HG02870 (cell line): ENCODE results near the gene KIF26B.

Experiments
- ATAC-seq: cut with Tn5 transposase; IDR thresholded peaks from one replicate; pipeline ENCODE4 v1.9.1; 2021; ENCODE audit warnings: mild to moderate bottlenecking, moderate library complexity; ENCODE audit not compliant: unreplicated experiment

The KIF26B gene

DNA sequence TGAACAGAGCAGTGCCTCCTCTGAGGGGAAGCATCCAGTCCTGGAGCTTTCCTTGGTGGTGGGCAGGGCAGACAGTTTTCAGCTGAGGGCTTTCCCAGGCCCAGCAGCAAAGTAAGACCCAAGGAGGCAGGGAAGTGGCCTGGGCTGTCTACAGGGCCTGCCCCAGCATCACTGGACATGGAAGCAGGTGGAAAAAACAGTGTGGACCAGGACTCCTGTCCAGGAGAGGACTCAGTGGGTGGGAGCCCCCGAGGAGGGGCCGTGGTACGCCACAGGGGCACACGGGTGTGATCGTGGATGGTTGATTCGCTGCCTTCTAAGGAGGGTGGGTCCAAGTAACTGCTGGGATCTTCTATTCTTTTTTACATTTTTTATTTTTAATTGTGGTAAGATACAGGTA is 387.6 kb downstream of the KIF26B start:
- ATAC-seq, result no peak

DNA sequence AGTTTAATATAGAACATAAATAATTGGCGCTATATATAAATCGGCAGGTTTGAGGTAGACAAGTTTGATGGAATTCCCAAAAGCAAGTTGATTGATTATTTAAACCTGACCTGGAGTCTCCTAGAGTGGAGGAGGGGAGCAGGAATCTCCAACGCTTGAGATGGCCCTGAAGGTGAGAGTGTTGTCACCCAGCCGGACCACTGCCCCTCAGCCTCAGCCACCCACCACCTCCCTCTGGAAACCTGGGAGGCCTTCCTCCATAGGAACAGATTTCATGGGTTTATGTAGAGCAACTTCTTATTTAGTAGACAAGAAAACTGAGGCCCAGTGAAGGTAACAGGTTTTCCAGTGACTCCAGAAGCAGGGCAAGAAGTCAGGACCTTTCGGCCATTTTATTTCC is 389.5 kb downstream of the KIF26B start:
- ATAC-seq, result no peak

DNA sequence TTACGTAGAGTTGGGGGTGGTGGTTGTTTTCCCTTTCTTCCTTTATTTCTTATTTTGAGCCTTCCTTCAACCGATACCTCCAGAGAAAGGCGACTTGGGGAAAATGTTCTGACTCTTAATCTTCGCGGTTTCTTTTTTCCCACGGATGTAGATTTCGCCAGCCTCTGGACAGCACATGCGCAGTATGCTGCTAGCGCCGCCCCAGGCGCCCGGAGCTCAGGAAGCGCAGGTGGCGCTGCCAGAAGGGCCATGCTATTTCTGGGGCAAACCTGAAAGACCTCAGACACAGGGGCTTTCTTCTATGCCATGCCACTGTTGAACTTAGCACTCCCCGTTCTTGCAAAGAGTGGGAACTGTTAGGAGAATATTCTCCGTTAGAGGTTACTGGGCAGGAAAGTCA is 392.1 kb downstream of the KIF26B start:
- no peak for ATAC-seq

DNA sequence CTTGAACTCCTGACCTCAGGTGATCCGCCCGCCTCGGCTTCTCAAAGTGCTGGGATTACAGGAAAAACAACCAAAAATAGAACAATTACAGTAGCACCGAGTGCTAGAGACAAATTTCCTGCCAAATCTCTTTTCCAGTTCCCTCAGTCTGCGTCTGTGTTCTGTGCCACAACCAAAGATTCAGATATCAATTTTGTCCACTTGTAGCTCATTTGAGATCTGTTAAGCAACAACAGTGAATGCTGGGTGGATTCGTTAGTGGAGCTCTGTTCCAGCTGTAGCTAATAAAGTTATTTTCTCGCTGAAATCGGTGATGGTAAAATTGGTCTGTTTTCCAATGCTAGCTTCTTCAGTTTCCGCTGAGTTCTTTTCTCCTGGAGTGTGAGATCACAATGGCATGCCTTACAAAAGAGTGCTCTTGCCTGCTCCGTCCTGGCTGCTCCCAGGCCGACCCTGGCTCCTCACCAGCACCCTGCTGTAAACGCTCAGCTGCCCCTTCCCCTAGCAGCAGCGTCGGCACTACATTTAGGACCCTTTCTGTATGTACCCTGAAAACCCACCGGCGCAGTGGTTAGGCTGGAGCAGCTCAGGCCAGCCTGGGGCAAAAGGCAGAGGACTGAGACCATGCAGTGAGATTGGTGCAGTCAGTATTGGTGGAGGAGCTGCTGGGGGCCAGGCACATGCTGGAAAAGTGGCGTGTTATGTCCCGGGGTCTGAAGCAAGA is 395.4 kb downstream of the KIF26B start:
- no peak for ATAC-seq

DNA sequence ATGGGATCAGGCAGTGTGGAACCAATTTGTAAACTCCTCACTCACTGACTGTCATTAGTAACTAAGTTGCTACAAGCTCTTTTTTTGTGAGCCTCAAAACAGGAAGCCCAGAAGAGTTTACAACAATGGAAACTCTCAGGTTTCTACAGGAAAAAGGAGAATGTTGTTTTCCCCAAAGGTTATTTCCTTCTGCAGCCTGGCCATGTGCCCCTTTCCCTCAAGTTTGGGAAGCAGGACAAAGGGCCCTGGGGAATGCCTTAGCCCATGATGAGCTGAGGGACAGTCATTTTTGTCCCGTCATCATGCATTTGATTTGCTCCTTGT is 395.9 kb downstream of the KIF26B start:
- no peak for ATAC-seq

DNA sequence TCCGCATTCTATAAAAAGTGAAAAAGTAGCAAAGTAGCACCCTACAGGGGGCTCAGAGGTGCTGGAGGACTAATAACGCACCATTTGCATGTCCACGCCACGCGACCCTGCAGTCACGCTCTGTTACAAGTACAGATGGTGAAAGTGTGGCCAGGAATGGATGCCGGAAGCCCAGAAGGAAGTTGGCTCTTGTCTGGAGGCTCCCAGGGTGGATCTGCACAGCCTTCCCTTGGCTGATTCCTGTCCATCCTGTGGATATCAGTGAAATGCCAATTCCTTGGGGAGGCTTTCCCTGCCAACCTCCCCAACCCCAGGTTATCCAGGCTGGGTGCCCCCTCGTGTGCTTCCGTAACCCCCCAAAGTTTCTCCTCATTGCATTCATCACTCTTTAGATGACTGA is 396.8 kb downstream of the KIF26B start:
- ATAC-seq, result no peak

DNA sequence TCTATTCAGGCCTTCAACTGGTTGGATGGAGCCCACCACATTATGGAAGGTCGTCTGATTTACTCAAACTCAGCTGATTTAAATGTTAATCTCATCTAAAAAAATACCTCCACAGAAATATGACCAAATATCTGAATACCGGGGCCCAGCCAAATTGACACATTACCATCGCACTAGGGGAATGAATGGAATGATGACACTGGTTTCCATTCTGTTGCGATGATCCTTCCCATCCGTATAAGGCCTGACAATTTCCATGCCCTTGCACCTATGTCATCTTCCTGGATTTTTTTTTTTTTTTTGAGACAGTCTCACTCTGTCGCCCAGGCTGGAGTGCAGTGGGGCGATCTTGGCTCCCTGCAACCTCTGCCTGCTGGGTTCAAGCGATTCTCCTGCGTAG is 397.5 kb downstream of the KIF26B start:
- no peak for ATAC-seq

DNA sequence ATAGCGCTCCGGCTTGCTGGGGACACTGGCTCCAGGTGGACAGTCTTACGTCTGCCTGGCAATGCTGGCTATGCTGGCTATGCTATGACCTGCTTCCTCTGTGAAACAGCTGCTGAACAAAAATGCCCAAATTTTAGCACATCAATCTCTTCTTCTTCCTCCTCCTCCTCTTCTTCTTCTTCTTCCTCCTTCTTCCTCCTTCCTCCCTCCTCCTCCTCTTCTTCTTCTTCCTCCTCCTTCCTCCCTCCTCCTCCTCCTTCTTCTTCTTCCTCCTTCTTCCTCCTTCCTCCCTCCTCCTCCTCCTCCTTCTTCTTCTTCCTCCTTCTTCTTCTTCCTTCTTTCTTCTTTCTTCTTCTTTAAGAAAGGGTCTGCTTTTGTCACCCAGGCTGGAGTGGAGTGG is 401.3 kb downstream of the KIF26B start:
- ATAC-seq, result no peak

DNA sequence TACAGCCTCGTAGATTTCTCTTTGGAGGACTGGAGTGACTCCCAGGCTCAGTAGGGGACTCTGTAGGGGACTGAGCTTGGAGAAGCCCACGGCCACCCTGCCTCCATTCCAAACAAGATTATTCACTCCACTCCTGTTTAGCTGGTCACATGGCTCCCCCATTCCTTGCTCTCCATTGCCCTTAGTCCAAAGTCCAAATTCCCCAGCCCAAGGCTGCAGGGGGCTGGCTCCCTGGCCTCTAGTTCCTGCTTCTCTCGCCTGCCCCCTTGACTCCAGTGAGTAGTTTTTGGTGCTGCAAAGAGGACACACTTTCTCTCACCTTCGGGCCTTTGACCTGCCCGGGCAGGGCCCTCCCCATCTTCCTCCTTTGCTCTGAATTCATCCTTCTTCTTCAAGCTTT is 403.3 kb downstream of the KIF26B start:
- no peak for ATAC-seq

DNA sequence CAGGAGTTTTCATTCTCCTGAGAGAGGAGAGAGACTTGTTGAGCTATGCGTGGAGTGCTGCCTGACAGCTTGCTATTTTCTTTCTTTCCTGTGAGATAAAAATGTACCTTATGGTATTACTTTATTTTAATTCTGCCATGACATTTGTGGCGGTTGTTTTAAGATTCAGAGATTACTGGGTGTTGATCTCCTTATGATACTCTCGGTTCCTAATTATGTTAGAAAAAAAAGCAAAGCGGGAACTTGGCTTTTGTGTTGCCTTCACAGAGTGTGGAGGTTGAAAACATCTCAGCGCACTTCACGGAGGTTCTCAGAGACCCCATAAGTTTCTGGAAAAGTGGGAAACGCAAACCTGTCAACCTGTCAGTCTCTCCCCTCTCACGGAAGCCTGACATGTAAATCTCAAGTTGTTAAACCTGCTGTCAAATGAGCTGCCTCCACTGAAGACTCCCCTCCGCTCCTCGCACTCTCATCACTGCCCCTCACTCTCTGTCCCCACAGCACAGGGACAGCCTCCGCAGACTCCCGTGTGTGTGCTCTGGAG is 405.6 kb downstream of the KIF26B start:
- no peak for ATAC-seq

DNA sequence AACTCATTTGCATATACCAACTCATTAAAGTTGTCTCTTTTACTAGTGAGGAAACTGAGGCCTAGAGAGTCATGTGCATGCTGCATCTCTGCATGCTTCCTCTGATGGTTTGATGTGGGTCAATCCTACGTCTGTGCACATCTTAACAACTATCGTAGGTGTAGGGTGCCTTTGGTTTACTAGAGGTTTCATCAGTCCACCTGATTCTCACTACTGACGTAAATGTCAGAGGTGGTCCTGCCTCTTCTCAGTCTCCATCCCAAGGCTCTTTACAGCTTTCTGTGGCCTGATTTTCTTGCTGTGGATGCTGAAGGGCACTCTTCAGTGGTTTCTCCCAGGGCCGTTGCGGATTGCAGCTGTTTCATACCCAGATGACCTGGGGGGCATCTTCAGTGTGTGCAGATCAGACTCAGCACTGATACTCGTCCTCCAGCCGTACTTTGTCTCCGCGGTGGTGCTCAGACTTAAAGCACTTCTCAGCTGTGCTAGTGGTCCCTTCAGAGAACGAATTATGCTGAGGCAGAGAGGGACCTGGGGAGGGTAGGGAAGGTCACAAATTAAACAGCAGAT is 407.0 kb downstream of the KIF26B start:
- ATAC-seq, result no peak

DNA sequence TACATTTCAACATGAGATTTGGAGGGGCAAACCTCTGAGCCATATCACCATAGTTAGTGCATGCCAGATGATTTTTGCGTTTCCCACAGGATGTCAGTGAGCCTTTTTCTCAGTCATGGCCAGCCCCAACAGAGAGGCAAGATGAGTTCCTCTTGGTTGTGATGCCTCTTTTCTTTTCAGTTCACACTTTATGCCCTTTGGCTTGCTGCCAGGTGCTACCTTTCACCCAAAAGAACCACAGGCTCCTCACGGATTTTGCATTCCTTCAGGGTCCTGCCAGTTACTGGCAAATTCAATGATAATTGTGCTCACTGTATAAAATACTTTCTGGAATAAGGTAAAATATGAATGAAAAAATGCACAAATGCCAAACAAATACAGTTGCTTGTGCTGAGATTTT is 411.3 kb downstream of the KIF26B start:
- no peak for ATAC-seq

DNA sequence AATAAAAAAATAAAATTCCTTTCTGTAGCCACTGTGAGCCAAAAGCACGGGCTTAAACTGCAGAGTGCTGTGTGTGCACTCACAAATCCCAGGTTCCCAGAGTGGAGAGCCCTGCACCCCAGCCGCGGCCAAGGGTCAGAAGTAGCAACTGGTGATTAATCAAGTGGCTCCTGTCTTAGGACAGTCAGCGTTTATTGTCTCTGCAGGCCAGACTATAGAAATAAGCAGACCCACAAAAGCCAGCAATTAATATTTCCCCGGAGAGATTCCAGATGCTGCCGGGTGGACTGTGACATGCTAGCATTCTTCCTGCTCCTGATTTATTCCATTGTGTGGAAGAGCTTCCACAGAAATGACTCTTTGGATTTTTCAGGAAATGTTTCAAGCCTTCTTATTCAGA is 412.2 kb downstream of the KIF26B start:
- no peak for ATAC-seq

DNA sequence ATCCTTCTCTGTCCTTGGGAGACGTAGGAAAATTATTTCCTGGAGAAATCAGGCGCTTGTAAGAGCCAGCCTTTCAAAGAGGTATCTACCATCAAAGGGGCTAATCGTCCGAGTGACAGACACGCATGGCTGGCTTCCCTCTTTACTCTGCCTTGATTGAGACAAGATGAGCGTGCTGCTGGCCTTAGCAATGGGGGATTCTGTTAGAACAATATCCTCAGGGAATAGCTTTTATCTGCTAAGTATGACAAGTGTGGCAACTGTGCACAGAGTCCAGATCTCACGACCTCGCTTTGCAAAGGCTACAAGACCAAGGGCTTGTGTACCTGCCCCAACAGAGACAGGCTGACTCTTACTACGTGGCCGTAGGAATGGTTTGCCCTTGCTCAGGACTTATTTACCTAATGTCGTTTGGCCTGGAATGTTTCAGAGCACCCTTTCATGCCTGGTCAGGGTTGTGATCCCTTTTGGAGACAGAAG is 417.1 kb downstream of the KIF26B start:
- ATAC-seq, result no peak

DNA sequence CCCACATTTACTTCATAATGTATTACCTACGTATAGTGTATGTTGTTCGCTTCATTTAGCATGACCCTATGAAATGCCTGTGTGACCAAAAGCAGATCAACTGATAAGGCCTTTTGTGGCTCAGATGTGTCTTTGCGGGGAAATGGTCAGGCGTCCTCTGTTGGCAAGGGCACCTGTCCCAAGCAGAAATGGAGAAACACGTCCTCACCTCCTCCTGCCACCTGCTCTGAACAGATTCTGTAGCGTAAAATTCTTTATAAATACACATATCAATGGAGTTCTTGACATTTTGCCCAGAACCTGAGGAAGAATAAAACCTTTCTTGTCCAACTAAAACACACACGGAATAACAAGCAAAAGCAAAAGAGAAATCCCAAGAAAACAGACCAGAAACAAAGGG is 417.9 kb downstream of the KIF26B start:
- no peak for ATAC-seq

DNA sequence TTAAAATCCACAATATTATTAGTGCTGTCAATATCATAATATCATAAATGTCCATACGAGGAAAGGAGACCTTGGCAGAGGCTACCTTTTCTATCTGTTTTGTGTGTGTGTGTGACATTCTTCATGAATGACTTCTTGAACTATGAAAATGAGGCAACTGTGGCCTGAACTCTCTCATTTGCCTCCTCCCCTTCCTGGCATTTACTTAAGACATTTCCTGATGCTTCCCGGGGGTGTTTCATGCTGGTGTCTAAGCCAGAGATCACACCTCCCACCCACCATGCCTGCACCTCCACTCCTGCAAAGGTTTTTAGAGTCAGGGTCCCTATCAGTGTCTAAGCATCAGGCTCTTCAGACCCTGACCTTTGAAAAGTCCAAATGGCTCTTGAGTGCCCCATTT is 420.9 kb downstream of the KIF26B start:
- no peak for ATAC-seq

DNA sequence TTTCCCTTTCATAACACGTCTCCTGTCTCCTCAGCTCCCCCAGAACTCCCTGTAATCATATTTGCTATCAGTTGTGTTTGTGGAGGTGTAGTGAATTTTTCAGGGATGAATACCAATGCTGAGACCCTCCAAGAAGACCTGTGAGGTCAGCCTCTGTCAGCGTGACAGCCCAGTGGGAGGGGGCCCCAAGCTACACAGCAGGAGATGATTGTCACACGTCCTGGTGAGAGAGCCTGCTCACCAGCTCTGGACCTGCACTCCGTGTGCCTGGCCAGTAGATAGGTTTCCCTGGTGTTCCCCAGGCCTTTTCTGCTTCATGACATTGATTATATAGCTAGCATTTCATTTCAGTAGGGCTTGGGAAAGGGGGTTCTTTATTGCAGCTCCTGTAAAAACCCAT is 421.5 kb downstream of the KIF26B start:
- ATAC-seq, result no peak

DNA sequence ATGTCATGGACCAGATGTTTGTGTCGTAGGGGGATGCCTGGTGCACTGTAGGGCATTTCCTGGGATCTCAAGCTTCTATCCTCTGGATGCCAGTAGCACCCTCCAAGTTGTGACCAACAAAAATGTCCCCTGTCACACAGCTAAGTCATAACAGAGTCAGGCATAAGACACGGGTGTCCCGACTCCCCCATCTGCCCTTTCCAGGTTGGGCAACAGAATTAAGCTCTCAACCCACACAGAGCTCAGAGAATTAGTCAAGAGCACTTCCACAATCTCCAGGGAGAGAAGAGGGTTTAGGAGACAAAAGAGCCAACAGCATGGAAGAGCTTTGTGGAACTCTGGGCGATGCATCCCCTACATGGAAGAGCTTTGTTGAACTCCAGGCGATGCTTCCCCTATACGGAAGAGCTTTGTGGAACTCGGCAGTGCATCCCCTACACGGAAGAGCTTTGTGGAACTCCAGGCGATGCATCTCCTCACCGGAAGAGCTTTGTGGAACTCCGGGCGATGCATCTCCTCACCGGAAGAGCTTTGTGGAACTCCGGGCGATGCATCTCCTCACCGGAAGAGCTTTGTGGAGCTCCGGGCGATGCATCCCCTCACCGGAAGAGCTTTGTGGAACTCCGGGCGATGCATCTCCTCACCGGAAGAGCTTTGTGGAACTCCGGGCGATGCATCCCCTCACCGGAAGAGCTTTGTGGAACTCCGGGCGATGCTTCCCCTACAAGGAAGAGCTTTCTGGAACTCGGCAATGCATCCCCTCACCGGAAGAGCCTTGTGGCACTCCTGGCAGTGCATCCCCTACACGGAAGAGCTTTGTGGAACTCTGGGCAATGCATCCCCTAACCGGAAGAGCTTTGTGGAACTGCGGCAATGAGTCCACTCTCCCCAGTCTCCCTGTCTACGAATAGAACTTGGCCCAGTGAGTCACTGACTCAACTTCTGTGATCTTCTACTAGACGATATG is 422.7 kb downstream of the KIF26B start:
- no peak for ATAC-seq

DNA sequence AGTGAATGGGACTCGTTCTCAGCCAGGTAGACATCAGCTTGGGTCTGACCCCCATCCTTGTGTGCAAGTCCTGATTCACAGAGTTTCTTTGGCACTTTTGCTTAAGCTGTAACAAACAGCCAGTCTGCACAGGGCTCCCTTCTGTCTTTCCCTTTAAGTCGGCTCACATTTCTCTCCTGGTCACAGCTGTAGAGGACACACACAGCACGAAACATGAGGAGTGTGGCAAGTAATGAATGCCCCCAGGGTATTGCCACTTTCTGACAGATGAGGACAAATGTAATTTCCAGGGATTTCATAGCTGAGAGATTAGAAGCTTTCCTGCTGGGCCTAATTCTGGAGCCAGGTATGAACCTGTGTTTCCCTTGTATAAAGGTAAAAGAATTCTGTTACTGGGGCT is 423.5 kb downstream of the KIF26B start:
- no peak for ATAC-seq

DNA sequence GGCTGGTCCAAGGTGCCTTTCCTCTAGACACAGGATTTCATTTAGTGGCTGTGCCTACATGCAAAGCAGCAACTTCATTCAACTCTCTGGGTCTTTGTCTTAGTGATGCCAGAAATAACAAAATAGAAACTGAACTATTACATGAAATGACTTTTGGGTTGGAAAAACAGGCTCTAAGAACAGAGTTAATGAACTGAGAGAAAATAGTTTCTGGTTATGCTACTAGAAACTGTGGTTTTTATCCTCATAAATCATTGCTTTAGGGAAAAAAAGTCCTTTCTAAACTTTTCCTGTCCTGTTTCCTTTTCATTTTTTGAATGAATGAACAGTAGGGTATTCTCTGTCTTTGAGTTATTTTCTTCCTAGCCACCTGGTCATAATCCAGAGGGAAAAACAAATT is 424.0 kb downstream of the KIF26B start:
- ATAC-seq, result no peak

DNA sequence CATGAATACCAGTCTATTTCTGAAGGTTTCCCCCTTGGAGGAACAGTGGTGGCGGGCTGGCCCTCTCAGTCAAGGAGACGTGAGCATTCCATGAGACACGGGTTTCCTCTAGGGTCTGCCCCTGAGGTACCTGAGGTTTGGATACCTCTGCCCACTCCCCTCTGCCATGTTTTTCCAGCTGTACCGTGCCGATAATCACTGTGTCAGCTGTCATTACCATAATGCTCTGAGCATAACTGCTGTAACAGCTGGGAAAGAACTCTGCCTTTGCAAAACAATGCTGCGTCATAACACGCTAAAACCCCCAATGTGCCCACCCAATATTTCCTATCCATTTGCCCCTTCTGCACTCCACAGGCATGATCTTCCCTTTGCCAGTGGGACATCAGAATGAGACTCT is 425.1 kb downstream of the KIF26B start:
- ATAC-seq, result no peak

DNA sequence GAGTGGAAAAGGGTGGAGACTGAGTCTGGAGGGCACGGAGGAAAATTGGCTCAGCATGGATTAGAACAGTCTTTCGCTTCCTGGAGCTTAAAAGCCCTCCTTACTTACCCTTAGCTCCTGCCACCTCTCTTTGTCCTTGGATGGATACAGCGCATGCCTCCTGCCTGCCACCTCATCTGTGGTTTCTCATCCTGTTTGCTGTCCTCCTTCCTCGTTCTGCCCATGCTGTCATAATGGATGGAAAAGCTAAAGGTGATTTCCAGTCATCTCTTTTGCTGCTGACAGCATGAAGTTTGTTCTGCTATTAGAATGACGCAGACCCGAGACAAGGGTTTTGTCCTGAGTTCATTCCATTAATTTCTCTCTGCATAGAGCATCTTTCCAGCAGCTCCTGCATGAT is 425.9 kb downstream of the KIF26B start:
- ATAC-seq, result no peak
